Measurements from ENCODE around the gene USP24.
A peak's percentile ranks its signal among the peaks of the same experiment; 100 is the strongest.
"Not testable (repeated sequence)": the region's sequence is repeated elsewhere in the genome, so short reads cannot be mapped to it uniquely, and the experiment has no call there.

The USP24 gene

DNA sequence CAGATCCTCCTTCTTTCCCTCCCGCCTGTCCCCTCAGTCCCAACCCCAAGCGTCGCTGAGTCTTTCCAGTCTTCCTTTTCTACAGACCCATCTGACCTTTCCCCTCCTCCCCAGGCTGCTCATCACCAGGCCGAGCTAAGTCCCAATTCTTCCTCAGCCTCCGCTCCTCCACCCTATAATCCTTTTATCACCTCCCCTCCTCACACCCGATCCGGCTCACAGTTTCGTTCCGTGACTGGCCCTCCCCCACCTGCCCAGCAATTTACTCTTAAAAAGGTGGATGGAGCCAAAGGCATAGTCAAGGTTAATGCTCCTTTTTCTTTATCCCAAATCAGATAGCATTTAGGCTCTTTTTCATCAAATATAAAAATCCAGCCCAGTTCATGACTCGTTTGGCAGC lies 191.0 kb downstream of the USP24 start:
- DNase-seq, result not testable (repeated sequence)

DNA sequence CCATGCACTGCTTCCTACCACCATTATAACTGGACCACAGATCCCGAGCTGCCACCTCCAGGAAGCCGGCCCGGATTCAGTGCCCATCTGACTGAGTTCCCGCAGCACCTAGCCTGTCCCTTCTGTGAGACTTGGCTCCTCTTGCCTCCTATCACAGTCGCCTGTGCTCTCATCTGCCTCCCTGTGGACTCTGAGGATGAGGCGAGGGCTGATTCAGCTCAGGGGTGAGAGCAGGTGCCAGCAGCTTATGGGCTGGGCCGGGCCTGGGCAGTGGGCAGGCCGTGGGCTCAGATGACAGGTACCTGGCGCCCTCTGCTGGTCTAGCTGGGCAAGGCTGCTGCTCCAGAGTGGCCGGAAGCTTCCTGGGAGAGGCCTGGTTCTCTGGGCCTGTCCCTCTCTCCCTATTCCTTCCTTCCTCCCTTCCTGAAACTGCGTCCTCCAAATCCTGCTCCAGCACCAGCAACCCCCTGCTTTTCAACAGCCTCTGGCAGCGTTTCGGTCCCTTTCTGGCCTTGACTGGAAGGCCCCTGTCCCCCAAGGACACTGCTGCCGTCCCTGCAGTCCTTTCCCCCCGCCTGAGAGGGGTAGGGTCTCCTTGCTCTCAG lies 193.1 kb downstream of the USP24 start:
- peak; percentile 88 for DNase-seq

DNA sequence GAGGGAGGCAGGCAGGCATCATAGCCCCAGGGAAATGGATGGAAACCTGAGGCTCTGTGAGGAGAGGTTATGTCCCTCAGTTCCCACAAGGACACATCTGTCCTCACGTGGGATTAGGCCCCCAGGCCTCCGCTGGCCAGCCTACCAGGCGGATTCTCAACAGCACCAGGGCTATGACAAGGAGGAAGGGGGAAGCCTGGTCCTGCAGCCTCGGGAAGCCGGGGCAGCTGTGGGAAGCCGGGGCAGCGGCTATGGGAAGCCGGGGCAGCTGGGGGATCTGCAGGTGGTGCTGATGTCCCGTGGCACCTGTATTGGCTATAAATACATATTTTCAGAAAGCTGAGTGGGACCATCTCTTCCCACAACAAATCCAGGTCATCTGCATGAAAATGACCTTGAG lies 196.8 kb downstream of the USP24 start:
- DNase-seq, result no peak
